ENCODE measurements around the gene RORC. TPM values are rescaled to one million over a fixed set of nuclear protein-coding genes. Genes with fewer than 3 reads are reported as not detected.

RORC gene
- polyA plus RNA-seq, 1 of the 3 experiments (the other 2 are of a cell fraction) = not detected

- H3K4me2 ChIP-seq = no peak overlapping the region
- H3F3A ChIP-seq (replicated peaks; ENCODE audit: insufficient read depth) = no peaks in the 10 kb centered on the region
- no peak overlapping the region for H3K4me3 ChIP-seq (ENCODE audit: low read depth in 2 of 2, low read length in 1 of 2)
- H3K36me3 ChIP-seq (replicated peaks in 1 of 2; ENCODE audit: control insufficient read depth in 1 of 2, insufficient read depth in 2 of 2, low read length in 1 of 2) = no peaks in the 10 kb centered on the region
- H3K9me3 ChIP-seq = no peaks in the 10 kb centered on the region
- H2AFZ ChIP-seq (ENCODE audit: low read depth) = no peak overlapping the region
- no peaks in the 10 kb centered on the region for H3K79me2 ChIP-seq (ENCODE audit: insufficient read depth)
- no peak overlapping the region for H3K9ac ChIP-seq
- no peaks in the 10 kb centered on the region for H4K20me1 ChIP-seq (ENCODE audit: insufficient read depth)
- DNase-seq = no peak
- no peaks in the 10 kb centered on the region for H3K9me2 ChIP-seq
- CTCF ChIA-PET = interaction anchor here (0.6 to 3.8 kb wide), 42 partner anchors 8 to 535 kb away, joined by 3 to 50 read pairs (median 5); partner anchors contain the start of genes CELF3, MRPL9, TDRKH and THEM5
- no peak for TF ChIP-seq FOXM1 (IDR thresholded peaks at IDR 0.05; ENCODE audit: low read depth)
- TF ChIP-seq RXRA (IDR thresholded peaks at IDR 0.05; ENCODE audit: borderline replicate concordance, low read depth) = no peak
- no peak for TF ChIP-seq REST (IDR thresholded peaks at IDR 0.05; ENCODE audit: low read depth, low read length)
- no peak for TF ChIP-seq SIN3A (IDR thresholded peaks at IDR 0.05; ENCODE audit: borderline replicate concordance, low read depth, low read length)
- TF ChIP-seq TEAD4 (IDR thresholded peaks at IDR 0.05; ENCODE audit: borderline replicate concordance, insufficient read depth) = no peak
- no peak for TF ChIP-seq MXI1 (IDR thresholded peaks at IDR 0.05; ENCODE audit: low read depth, low read length)
- TF ChIP-seq ELF1 (IDR thresholded peaks at IDR 0.05) = no peak
- TF ChIP-seq IRF3 (IDR thresholded peaks at IDR 0.05; ENCODE audit: low read depth, low read length) = no peak
- no peak for TF ChIP-seq NFIC (IDR thresholded peaks at IDR 0.05; ENCODE audit: borderline replicate concordance)
- no peak for TF ChIP-seq CTCF (IDR thresholded peaks at IDR 0.05)
- no peak for TF ChIP-seq USF2 (IDR thresholded peaks at IDR 0.05; ENCODE audit: borderline replicate concordance, low read depth, low read length)
- no peak for TF ChIP-seq RAD21 (IDR thresholded peaks at IDR 0.05; ENCODE audit: low read length)
- no peak for TF ChIP-seq RCOR1 (IDR thresholded peaks at IDR 0.05; ENCODE audit: low read length)
- TF ChIP-seq CHD2 (IDR thresholded peaks at IDR 0.05; ENCODE audit: low read length, partially characterized antibody) = no peak
- TF ChIP-seq RFX5 (IDR thresholded peaks at IDR 0.05; ENCODE audit: low read length) = no peak
- no peak for TF ChIP-seq EZH2phosphoT487 (IDR thresholded peaks at IDR 0.05; ENCODE audit: borderline replicate concordance, low read depth)
- TF ChIP-seq NRF1 (IDR thresholded peaks at IDR 0.05; ENCODE audit: low read depth, low read length) = no peak
- peaks cover 0 to 26% of the 10 kb centered on the region in 2 experiments; a peak in 1 of 4 replicates for H3K4me1 ChIP-seq (ENCODE audit: control insufficient read depth in 1 of 2, insufficient read depth in 2 of 2, low read depth in 1 of 2, low read length in 1 of 2)
- H3K27ac ChIP-seq (ENCODE audit: low read depth in 2 of 2, low read length in 1 of 2) = no peak overlapping the region
- POLR2A ChIA-PET = interaction anchor here (0.7 to 1.2 kb wide), 2 partner anchors 33 to 325 kb away, joined by 3 read pairs; no protein-coding TSS in a partner anchor
- 88% methylated on average over 7 of the region's 7 CpGs for WGBS (ENCODE audit: low lambda C conversion rate)
- H3K27me3 ChIP-seq (ENCODE audit: insufficient read depth) = no peaks in the 10 kb centered on the region
Observed at GRCh38 chr1:151835596-151835995, 4.0 kb upstream of the RORC start.

Data from SK-N-SH (cell line).